K562 (cell line): ENCODE data around the gene MGRN1. TPM values are rescaled to one million over a fixed set of nuclear protein-coding genes. Genes with fewer than 3 reads are reported as not detected.
A peak's percentile ranks its signal among the peaks of the same experiment; 100 is the strongest.

Source experiments
- CCAR2 ChIP-seq: fragments of 200-400 bp; formaldehyde crosslinking; IDR thresholded peaks from 2 replicates; pipeline ENCODE4 v1.6.1; 2017; ENCODE audit warnings: mild to moderate bottlenecking, low read depth, low read length
- ILF3 ChIP-seq: fragments of 450-650 bp; IDR thresholded peaks from 2 replicates; pipeline ENCODE4 v1.6.1; 2018; ENCODE audit warnings: antibody characterized with exemption, mild to moderate bottlenecking, moderate library complexity, borderline replicate concordance
- NCOA2 ChIP-seq, 2 experiments: fragments of 450-650 bp; IDR thresholded peaks; 2 replicates each; pipeline ENCODE4 v1.6.1; 2018; ENCODE audit warnings: mild to moderate bottlenecking in 2 of 2, moderate library complexity in 1 of 2; ENCODE audit not compliant: partially characterized antibody in 2 of 2
- ZFX ChIP-seq: sonication (generic); formaldehyde crosslinking; IDR thresholded peaks from 2 replicates; pipeline ENCODE4 v1.8.0; 2022; ENCODE audit warnings: mild to moderate bottlenecking, missing genetic modification reagents, moderate library complexity
- polyA plus RNA-seq, 8 experiments: library from polyadenylated mRNA; depleted of rRNA in 4 of 8; stranded (reverse) in 5 of 8; unstranded in 3 of 8; fragments of >200 nt; fragmentation: Nextera tagmentation in 2 of 8; fragmentation: Illumina TruSeq in 1 of 8; extraction: Ambion mirVana in 2 of 8; extraction: Trizol in 1 of 8; gene quantifications; 2 replicates each; pipeline versions ENCODE4 v1.2.1 to v1.2.3, GENCODE V29; 2011 to 2014; ENCODE audit warnings: inconsistent platforms in 1 of 8, missing spikeins in 1 of 8
- total RNA-seq, 7 experiments: library from RNA; depleted of rRNA in 6 of 7; stranded (reverse); fragments of >200 nt in 6 of 7; fragmentation: Illumina TruSeq in 2 of 7; extraction: Trizol in 2 of 7; gene quantifications; 2 replicates each; pipeline versions ENCODE4 v1.2.1 to v1.2.3, GENCODE V29; 2011 to 2021; ENCODE audit warnings: low replicate concordance in 1 of 7
- TF ChIP-seq, protein P1 (sequence below), 2 experiments: fragments of 450-650 bp; formaldehyde crosslinking in 1 of 2; IDR thresholded peaks; 2 replicates each; pipeline versions ENCODE4 v1.4.0 to v1.6.1; 2014 to 2020; ENCODE audit warnings: mild to moderate bottlenecking in 2 of 2, borderline replicate concordance in 1 of 2, low read depth in 1 of 2
- TF ChIP-seq, protein P2 (sequence below): fragments of 250-450 bp; sonication (Bioruptor Pico); IDR thresholded peaks from 2 replicates; pipeline ENCODE4 v1.5.0; 2021

MGRN1 gene
- total and polyA plus RNA-seq, 9 of the 15 experiments (the other 6 are each of a cell fraction or from before 2014, with no cell fraction given): 0.15 to 37.9 (median 6.0) TPM

DNA sequence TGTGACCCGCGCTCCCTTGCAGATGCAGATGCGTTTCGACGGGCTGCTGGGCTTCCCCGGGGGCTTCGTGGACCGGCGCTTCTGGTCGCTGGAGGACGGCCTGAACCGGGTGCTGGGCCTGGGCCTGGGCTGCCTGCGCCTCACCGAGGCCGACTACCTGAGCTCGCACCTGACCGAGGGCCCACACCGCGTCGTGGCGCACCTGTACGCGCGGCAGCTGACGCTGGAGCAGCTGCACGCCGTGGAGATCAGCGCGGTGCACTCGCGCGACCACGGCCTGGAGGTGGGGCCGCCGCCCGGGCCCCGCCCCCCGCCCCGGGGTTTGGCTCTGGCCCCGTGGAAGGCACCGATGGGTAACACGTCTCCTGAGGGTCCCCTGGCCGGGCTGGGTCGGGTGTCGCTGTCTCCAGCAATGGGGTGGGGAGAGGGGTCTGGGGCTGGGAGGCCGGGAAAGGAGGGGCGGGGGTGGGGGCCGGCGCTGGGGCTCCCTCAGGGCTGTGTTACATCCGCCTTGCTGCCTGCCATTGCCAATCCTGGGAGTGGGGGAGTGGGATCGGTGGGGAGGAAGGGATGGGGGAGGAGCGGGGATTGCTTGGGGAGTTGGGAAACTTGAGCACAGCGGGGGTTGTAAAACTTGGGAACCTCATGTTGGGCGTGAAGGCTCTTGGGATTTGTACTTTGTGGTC is 69.5 kb downstream of the MGRN1 start (continued):
- TF ChIP-seq, protein P1, sequence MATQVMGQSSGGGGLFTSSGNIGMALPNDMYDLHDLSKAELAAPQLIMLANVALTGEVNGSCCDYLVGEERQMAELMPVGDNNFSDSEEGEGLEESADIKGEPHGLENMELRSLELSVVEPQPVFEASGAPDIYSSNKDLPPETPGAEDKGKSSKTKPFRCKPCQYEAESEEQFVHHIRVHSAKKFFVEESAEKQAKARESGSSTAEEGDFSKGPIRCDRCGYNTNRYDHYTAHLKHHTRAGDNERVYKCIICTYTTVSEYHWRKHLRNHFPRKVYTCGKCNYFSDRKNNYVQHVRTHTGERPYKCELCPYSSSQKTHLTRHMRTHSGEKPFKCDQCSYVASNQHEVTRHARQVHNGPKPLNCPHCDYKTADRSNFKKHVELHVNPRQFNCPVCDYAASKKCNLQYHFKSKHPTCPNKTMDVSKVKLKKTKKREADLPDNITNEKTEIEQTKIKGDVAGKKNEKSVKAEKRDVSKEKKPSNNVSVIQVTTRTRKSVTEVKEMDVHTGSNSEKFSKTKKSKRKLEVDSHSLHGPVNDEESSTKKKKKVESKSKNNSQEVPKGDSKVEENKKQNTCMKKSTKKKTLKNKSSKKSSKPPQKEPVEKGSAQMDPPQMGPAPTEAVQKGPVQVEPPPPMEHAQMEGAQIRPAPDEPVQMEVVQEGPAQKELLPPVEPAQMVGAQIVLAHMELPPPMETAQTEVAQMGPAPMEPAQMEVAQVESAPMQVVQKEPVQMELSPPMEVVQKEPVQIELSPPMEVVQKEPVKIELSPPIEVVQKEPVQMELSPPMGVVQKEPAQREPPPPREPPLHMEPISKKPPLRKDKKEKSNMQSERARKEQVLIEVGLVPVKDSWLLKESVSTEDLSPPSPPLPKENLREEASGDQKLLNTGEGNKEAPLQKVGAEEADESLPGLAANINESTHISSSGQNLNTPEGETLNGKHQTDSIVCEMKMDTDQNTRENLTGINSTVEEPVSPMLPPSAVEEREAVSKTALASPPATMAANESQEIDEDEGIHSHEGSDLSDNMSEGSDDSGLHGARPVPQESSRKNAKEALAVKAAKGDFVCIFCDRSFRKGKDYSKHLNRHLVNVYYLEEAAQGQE (IDR thresholded peaks at IDR 0.05; ENCODE audit: borderline replicate concordance): no peak
- TF ChIP-seq, protein P1 (CRISPR knock-in tag; IDR thresholded peaks at IDR 0.05; ENCODE audit: low read depth): peak; percentile 46; the same call in 1 of the 2 replicates
- TF ChIP-seq NCOA2 (IDR thresholded peaks at IDR 0.05; ENCODE audit: partially characterized antibody in 2 of 2) (no peak), ZFX (peak; percentile 62), ILF3 (no peak; the same call in 1 of the 2 replicates), CCAR2 (no peak)
- TF ChIP-seq, protein P2, sequence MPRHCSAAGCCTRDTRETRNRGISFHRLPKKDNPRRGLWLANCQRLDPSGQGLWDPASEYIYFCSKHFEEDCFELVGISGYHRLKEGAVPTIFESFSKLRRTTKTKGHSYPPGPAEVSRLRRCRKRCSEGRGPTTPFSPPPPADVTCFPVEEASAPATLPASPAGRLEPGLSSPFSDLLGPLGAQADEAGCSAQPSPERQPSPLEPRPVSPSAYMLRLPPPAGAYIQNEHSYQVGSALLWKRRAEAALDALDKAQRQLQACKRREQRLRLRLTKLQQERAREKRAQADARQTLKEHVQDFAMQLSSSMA: peak; percentile 58; the same call in 1 of the 2 replicates
